ENCODE results near the gene DNAH14. TPM values are rescaled to one million over a fixed set of nuclear protein-coding genes. Genes with fewer than 3 reads are reported as not detected.

Gene DNAH14
- total and polyA plus RNA-seq, 9 of the 15 experiments (the other 6 are each of a cell fraction or from before 2014, with no cell fraction given) = 58.4 to 142 (median 98.4) TPM

GRCh38 chr1:225422795-225423517 lies 493.5 kb downstream of the DNAH14 start (continued):
- no peak for TF ChIP-seq ZNF174 (CRISPR knock-in tag; IDR thresholded peaks at IDR 0.05)
- no peak for TF ChIP-seq ZC3H11A (IDR thresholded peaks at IDR 0.05; ENCODE audit: low read depth, low read length)
- TF ChIP-seq EHMT2 (IDR thresholded peaks at IDR 0.05) = no peak
- no peak for TF ChIP-seq ARID1B (IDR thresholded peaks at IDR 0.05)
- no peak for TF ChIP-seq TAF1 (IDR thresholded peaks at IDR 0.05; ENCODE audit: control insufficient read depth, extremely low read depth, insufficient read depth, low read length, severe bottlenecking)
- TF ChIP-seq SAFB2 (IDR thresholded peaks at IDR 0.05; ENCODE audit: borderline replicate concordance, low read depth, low read length, severe bottlenecking) = no peak
- TF ChIP-seq, protein P1, sequence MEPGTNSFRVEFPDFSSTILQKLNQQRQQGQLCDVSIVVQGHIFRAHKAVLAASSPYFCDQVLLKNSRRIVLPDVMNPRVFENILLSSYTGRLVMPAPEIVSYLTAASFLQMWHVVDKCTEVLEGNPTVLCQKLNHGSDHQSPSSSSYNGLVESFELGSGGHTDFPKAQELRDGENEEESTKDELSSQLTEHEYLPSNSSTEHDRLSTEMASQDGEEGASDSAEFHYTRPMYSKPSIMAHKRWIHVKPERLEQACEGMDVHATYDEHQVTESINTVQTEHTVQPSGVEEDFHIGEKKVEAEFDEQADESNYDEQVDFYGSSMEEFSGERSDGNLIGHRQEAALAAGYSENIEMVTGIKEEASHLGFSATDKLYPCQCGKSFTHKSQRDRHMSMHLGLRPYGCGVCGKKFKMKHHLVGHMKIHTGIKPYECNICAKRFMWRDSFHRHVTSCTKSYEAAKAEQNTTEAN (CRISPR knock-in tag; IDR thresholded peaks at IDR 0.05) = no peak

DNA sequence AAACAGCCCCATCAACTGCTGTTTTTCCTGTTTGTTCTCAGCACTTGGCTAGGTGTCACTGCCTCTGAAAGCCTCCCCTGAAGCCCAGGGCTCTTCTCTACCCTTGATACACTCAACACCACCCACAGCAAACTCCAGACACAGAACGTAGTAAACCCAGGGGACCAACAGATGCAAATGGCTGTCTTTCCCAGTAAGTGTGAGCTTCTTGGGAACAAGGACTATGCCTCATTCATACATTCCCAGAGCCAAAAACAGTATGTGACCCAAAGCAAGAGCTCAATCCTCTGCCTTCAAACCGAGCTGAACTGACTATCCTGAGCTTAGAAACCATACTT lies 494.0 kb downstream of the DNAH14 start:
- BruUV-seq (replicated peaks) = no TSS peak
- peaks cover 36% of the 10 kb centered on the region for H4K20me1 ChIP-seq (replicated peaks; ENCODE audit: control insufficient read depth, insufficient read depth, low read length)
- H3K9me3 ChIP-seq (replicated peaks; ENCODE audit: control insufficient read depth, insufficient read depth, low read depth, low read length) = no peaks in the 10 kb centered on the region
- POLR2A ChIA-PET = interaction anchor here (0.6 to 2.4 kb wide), 5 partner anchors 9 to 706 kb away, joined by 3 to 14 read pairs (median 3); no protein-coding TSS in a partner anchor
- peak; percentile 42; the same call in 1 of the 2 replicates for TF ChIP-seq SUPT5H (IDR thresholded peaks at IDR 0.05)
- no peak for TF ChIP-seq MAFF (IDR thresholded peaks at IDR 0.05; ENCODE audit: low read length)
- no peak for TF ChIP-seq SAFB (IDR thresholded peaks at IDR 0.05; ENCODE audit: borderline replicate concordance, low read depth, low read length)
- no peak for TF ChIP-seq ZNF239 (CRISPR knock-in tag; IDR thresholded peaks at IDR 0.05)
- peaks cover 22 to 28% of the 10 kb centered on the region in 2 experiments for H3K4me1 ChIP-seq (replicated peaks in 1 of 2; ENCODE audit: control insufficient read depth in 2 of 2, insufficient read depth in 2 of 2, low read length in 2 of 2)
- no peak for DNase-seq (ENCODE audit: extremely low read depth in 1 of 4, low spot score in 3 of 4)
- no peak overlapping the region for H3K4me3 ChIP-seq
- H3K79me2 ChIP-seq (ENCODE audit: control insufficient read depth, insufficient read depth, low read length) = peaks cover 94% of the 10 kb centered on the region
- H2AFZ ChIP-seq (ENCODE audit: low read depth, low read length) = no peak overlapping the region
- H3K27me3 ChIP-seq (ENCODE audit: control insufficient read depth in 2 of 2, insufficient read depth in 2 of 2, low read length in 2 of 2) = no peaks in the 10 kb centered on the region
- no peak for ATAC-seq
- intact Hi-C loops (cut with micrococcal nuclease) (no loop called here), in situ Hi-C loops (cut with MboI) (no loop called here)
- 45% methylated on average over 2 of the region's 2 CpGs for WGBS (ENCODE audit: insufficient coverage, low coverage, missing lambda C conversion rate)
- H3K9me1 ChIP-seq (ENCODE audit: control insufficient read depth, insufficient read depth, low read length) = peaks cover 10% of the 10 kb centered on the region
- FAIRE-seq = no peak
- H3K36me3 ChIP-seq (ENCODE audit: control insufficient read depth, insufficient read depth, low read length) = peaks cover 72% of the 10 kb centered on the region
- peak overlapping the region; percentile 24; the same call in 2 of the 3 replicates for H3K27ac ChIP-seq (ENCODE audit: extremely low read depth, low read depth, low read length)
- CTCF ChIA-PET (ENCODE audit: low intra/inter-chr PET ratio) = no interaction called here
- H3K4me2 ChIP-seq (ENCODE audit: insufficient read depth, low read length) = peak overlapping the region; percentile 27; the same call in 1 of the 2 replicates
- H3K9ac ChIP-seq (ENCODE audit: insufficient read depth in 1 of 2, low read depth in 2 of 2, low read length in 2 of 2) = peak overlapping the region in 1 of 2 experiments; percentile 6; a peak in 2 of 4 replicates

All from K562 (cell line).